GM12878 (cell line): ENCODE results near the gene ZDBF2.

Source experiments
- ASH2L ChIP-seq: fragments of 300-600, 200-600 bp; sonication (generic); IDR thresholded peaks from 2 replicates; pipeline ENCODE4 v1.6.1; 2017; ENCODE audit warnings: low read depth, mild to moderate bottlenecking, borderline replicate concordance
- CTCF ChIP-seq, 3 experiments: IDR thresholded peaks in 2 of 3; conservative IDR thresholded peaks in 1 of 3; 2 replicates each; pipeline ENCODE4 v1.5.1; 2011; ENCODE audit warnings: low read depth in 3 of 3, low read length in 3 of 3, mild to moderate bottlenecking in 3 of 3, control low read depth in 2 of 3, moderate library complexity in 2 of 3, inconsistent platforms in 1 of 3, mixed read lengths in 1 of 3; ENCODE audit not compliant: control insufficient read depth in 2 of 3, insufficient read depth in 1 of 3; ENCODE audit errors: extremely low read depth in 1 of 3
- POLR2AphosphoS5 ChIP-seq: IDR thresholded peaks from 2 replicates; pipeline ENCODE4 v1.6.1; 2011; ENCODE audit warnings: mild to moderate bottlenecking, low read length, inconsistent platforms
- STAT3 ChIP-seq: IDR thresholded peaks from 2 replicates; pipeline ENCODE4 v1.6.1; 2011; ENCODE audit warnings: low read depth, low read length, improper control_type of control experiment

- TF ChIP-seq CTCF (IDR thresholded peaks at IDR 0.05 in 2 of 3, conservative IDR thresholded peaks at IDR 0.05 in 1 of 3; ENCODE audit: control insufficient read depth in 2 of 3, extremely low read depth in 1 of 3, insufficient read depth in 1 of 3, low read depth in 3 of 3, low read length in 3 of 3) (no peak), ASH2L (no peak), POLR2AphosphoS5 (no peak), STAT3 (no peak)
Observed at GRCh38 chr2:206311026-206311425, 36.6 kb downstream of the ZDBF2 start.
